NB4 (cell line): ENCODE data around the gene ALDOA.

ENCODE experiments used
- POLR2A ChIP-seq: IDR thresholded peaks from 2 replicates; pipeline ENCODE4 v1.6.1; 2011; ENCODE audit warnings: mild to moderate bottlenecking; ENCODE audit not compliant: insufficient read length; ENCODE audit errors: extremely low read depth
- TF ChIP-seq, protein P1 (sequence below): IDR thresholded peaks from one replicate; pipeline ENCODE4 v1.5.1; 2012; ENCODE audit warnings: low read depth, low read length
- TF ChIP-seq, protein P2 (sequence below): IDR thresholded peaks from 2 replicates; pipeline ENCODE4 v1.6.1; 2011; ENCODE audit warnings: low read depth, low read length

DNA sequence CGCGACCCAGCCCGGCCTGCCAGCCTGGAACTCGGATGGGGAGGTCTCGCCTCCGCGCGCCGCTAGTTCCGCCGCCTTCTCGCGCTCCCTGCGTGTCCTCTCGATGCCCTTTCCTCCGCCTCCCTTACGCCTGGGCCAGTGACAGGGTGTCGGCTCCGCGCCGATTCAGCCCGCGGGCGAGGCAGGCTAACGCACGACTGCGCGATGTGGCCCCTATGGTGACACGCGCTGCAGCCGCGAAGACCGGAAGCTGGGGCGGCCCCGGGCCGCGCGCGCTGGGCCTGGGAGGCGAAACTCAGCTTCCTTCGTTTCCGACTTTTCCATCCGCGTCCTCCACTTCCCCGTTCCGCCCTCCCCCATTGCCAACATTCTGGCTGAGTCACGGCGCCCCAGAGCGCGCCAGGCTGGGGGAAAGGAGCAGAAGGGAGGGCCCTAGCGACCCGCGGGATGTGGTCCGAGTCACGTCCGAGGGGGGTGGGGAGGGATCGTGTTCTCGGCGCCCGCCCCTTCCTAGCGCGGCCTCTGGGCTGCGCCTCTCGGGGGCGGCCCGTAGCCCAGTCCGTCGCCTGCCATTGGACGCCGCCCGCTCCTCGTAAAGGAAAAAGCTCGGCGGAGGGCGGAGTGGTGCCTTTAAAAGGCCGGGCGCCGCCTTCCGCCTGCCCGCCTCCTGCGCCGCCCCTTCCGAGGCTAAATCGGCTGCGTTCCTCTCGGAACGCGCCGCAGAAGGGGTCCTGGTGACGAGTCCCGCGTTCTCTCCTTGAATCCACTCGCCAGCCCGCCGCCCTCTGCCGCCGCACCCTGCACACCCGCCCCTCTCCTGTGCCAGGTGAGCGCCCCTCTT is at the start of gene ALDOA:
- TF ChIP-seq, protein P1, sequence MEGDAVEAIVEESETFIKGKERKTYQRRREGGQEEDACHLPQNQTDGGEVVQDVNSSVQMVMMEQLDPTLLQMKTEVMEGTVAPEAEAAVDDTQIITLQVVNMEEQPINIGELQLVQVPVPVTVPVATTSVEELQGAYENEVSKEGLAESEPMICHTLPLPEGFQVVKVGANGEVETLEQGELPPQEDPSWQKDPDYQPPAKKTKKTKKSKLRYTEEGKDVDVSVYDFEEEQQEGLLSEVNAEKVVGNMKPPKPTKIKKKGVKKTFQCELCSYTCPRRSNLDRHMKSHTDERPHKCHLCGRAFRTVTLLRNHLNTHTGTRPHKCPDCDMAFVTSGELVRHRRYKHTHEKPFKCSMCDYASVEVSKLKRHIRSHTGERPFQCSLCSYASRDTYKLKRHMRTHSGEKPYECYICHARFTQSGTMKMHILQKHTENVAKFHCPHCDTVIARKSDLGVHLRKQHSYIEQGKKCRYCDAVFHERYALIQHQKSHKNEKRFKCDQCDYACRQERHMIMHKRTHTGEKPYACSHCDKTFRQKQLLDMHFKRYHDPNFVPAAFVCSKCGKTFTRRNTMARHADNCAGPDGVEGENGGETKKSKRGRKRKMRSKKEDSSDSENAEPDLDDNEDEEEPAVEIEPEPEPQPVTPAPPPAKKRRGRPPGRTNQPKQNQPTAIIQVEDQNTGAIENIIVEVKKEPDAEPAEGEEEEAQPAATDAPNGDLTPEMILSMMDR = no peak
- TF ChIP-seq POLR2A = peak; percentile 83
- TF ChIP-seq, protein P2, sequence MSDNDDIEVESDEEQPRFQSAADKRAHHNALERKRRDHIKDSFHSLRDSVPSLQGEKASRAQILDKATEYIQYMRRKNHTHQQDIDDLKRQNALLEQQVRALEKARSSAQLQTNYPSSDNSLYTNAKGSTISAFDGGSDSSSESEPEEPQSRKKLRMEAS = no peak; the same call in 1 of the 2 replicates
